ENCODE measurements around the gene MUC22.

DNA sequence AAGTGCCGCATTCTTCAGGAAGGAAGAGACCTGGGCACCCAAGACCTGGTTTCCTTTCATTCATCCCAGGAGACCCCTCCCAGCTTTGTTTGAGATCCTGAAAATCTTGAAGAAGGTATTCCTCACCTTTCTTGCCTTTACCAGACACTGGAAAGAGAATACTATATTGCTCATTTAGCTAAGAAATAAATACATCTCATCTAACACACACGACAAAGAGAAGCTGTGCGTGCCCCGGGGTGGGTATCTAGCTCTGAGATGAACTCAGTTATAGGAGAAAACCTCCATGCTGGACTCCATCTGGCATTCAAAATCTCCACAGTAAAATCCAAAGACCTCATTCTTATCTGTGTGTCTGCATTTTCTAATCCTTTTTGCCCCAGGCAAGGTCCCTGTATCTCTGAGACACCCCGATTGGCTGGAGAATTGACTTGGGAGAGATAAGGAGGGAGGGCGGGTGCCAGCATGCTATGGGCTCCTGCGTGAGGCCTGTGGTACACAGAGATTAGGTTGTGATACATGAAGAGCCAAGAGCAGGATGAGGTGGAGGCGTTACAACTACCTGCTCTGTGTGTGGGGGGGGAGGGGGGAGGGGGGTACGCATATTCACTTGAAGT is 22.0 kb upstream of the MUC22 start:
- TF ChIP-seq TARDBP (IDR thresholded peaks at IDR 0.05): no peak
- TF ChIP-seq SP1 (IDR thresholded peaks at IDR 0.05): no peak
- no peak for TF ChIP-seq ZNF384 (IDR thresholded peaks at IDR 0.05)
- TF ChIP-seq FOXM1 (IDR thresholded peaks at IDR 0.05; ENCODE audit: borderline replicate concordance): no peak
- no peak for TF ChIP-seq ARNT (IDR thresholded peaks at IDR 0.05)
- no peak for TF ChIP-seq SUZ12 (IDR thresholded peaks at IDR 0.05)

Data from HEK293T (cell line).